Pancreas (tissue), 10 donors: ENCODE data around the gene PSME1. TPM values are rescaled to one million over a fixed set of nuclear protein-coding genes. Genes with fewer than 3 reads are reported as not detected.

Experiments used
- ATAC-seq, 4 donors: fragments of 200-7000 bp; cut with Tn5 transposase; one replicate each; pipeline versions ENCODE4 v1.8.0 to v1.9.1; 2020; ENCODE audit warnings: mild to moderate bottlenecking in 4 of 4, moderate library complexity in 4 of 4
- DNase-seq, 6 donors: peaks; one replicate each; pipeline ENCODE4 v3.0.0-alpha.2; 2020
- FAIRE-seq: peaks from 2 replicates; lab custom pipeline; 2012; peaks lifted over from hg19 to GRCh38; lab: Jason Lieb, UNC
- H3K27ac ChIP-seq, 4 donors: fragments of 200-600 bp; sonication (generic); 1 replicate in 3 of 4; 2 replicates in 1 of 4; pipeline versions ENCODE4 v1.5.0 to v1.8.0; 2020
- H3K27me3 ChIP-seq, 4 donors: fragments of 200-600 bp; one replicate each; pipeline ENCODE4 v1.8.0; 2021
- H3K36me3 ChIP-seq, 3 donors: fragments of 200-600 bp; sonication (generic) in 1 of 3; one replicate each; pipeline versions ENCODE4 v1.5.0 to v1.8.0; 2020 to 2021
- H3K4me1 ChIP-seq, 3 donors: fragments of 200-600 bp; one replicate each; pipeline ENCODE4 v1.8.0; 2021
- H3K4me3 ChIP-seq, 4 donors: fragments of 200-600 bp; sonication (generic) in 2 of 4; one replicate each; pipeline versions ENCODE4 v1.5.0 to v1.8.0; 2020 to 2021
- H3K9me3 ChIP-seq, 4 donors: fragments of 200-600 bp; one replicate each; pipeline ENCODE4 v1.8.0; 2021
- WGBS, 2 donors: extraction: QIAGEN DNeasy Blood & Tissue Kit; methylation state at CpG; one replicate each; pipeline ENCODE4 v1.1.7; 2013; 5-methylcytosine and 5-hydroxymethylcytosine counted together
- intact Hi-C, 3 donors: fragments of 100-400 bp; cut with DNase I; formaldehyde crosslinking; loops; one replicate each; pipeline versions ENCODE4 v1.11.1 to v1.14.2; 2022
- polyA plus RNA-seq, 2 donors: library from polyadenylated mRNA; stranded (reverse); fragments of 200-250 nt; gene quantifications; one replicate each; pipeline ENCODE4 v1.2.3, GENCODE V29; 2013
- total RNA-seq, 6 donors: library from RNA; stranded (reverse); fragmentation: NEBNext Ultra II Directional in 4 of 6; extraction: Animal tissue kit (Norgen Biotek cat#: 25700) in 4 of 6; gene quantifications; one replicate each; pipeline versions ENCODE4 v1.2.1 to v1.2.4, GENCODE V29; 2021 to 2023
- TF ChIP-seq, protein P1 (sequence below), 4 donors: fragments of 200-600 bp; sonication (generic) in 3 of 4; IDR thresholded peaks; one replicate each; pipeline versions ENCODE4 v1.5.0 to v1.8.0; 2021; ENCODE audit warnings: antibody characterized with exemption in 4 of 4
- donor health status: healthy with polysubstance abuse.
- donor health status: DM: no; HTN: no; CAD: no; lungs with moderate emphysema.
- donor health status: DM: no; HTN: no; CAD: no.
- donor health status: control.
- donor health status: control.
- donor health status: Bipolar disorder and iron deficiency.
- donor health status: DM: yes; HTN: yes; CAD: no.
- donor health status: DM: no; HTN: no; CAD: no.
- donor health status: DM: no; HTN: no; CAD: no.
- donor health status: DM: yes; HTN: yes; CAD: no.

Gene PSME1
- total and polyA plus RNA-seq, 8 donors = 46.4 to 132 (median 84.6) TPM

DNA sequence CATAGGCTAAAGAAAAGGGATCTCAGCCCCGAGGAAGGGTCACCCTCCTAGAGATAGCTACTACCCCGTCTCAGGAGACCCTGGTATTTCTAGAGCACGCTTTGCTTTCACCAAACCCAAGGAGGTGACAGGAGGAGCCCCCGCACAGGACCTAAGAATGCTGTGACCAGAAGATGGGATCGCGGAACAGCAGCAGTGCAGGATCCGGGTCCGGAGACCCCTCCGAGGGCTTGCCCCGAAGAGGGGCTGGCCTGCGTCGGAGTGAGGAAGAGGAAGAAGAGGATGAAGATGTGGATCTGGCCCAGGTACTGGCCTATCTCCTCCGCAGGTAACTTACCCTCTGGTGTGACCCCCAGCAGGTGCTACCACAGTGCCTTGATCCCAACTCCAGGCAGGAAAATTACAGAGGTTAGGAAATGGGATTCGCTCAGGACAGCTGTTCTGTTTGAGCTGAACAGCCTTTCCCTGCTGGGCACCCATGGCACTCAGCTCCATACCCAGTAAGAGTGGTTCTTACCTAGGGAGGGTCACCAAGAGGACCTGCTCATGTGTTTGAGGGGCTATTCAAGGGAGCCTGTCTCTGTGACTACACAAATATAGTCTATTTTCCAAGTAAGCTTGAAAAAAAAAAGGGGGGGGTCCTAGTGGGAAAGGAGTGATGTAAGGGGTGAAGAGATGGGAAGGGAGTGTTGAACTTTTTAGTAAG is 20.4 kb upstream of the PSME1 start:
- intact Hi-C loops = no loop called here
- DNase-seq (peak in 1 of 6 donors; percentile 56), FAIRE-seq (no peak), ATAC-seq (no peak)
- H3K4me3 ChIP-seq = peak overlapping the region; percentile 44 to 74 (median 56)
- H3K27ac ChIP-seq = peak overlapping the region; percentile 92 to 100 (median 98)
- 0 to 1% methylated on average over 14 of the region's 14 CpGs for WGBS, 2 donors
- TF ChIP-seq, protein P1, sequence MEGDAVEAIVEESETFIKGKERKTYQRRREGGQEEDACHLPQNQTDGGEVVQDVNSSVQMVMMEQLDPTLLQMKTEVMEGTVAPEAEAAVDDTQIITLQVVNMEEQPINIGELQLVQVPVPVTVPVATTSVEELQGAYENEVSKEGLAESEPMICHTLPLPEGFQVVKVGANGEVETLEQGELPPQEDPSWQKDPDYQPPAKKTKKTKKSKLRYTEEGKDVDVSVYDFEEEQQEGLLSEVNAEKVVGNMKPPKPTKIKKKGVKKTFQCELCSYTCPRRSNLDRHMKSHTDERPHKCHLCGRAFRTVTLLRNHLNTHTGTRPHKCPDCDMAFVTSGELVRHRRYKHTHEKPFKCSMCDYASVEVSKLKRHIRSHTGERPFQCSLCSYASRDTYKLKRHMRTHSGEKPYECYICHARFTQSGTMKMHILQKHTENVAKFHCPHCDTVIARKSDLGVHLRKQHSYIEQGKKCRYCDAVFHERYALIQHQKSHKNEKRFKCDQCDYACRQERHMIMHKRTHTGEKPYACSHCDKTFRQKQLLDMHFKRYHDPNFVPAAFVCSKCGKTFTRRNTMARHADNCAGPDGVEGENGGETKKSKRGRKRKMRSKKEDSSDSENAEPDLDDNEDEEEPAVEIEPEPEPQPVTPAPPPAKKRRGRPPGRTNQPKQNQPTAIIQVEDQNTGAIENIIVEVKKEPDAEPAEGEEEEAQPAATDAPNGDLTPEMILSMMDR (IDR thresholded peaks at IDR 0.05) = no peak
- peaks cover 4 to 33% (median 28%) of the 10 kb centered on the region in 3 donors for H3K36me3 ChIP-seq
- no peaks in the 10 kb centered on the region for H3K27me3 ChIP-seq
- H3K9me3 ChIP-seq = no peaks in the 10 kb centered on the region
- H3K4me1 ChIP-seq = peaks cover 0 to 25% (median 6%) of the 10 kb centered on the region in 3 donors

DNA sequence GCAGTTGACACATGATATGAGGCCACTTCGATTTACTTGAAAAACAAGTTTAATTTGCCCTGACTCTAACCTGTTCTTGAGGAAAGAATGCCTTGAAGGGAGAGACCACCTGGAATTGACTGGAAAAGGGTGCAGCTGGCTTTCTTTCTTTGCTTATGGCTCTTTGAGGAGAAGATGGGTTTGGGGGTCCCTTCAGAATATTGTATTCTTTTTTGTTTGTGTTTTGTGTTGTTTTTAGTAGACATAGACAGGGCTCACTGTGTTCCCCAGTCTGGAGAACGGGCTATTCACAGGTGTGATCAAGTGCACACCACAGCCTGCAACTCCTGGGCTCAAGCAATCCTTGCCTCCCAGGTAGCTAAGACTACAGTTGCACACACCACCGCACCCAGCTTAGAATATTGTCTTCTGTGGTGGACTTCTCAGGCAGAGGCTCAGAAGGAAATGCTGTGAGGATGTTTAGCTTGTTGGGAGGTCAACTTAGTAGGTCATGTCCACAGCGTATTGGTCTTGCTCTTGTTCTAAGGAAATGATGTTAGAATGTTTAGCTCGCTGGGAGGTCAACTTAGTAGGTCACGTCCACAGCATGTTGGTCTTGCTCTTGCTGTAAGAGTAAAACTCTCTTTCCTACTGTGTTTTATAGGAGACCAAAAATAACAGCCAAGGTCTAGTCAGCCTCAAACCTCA is 19.7 kb upstream of the PSME1 start:
- H3K36me3 ChIP-seq = peaks cover 4 to 40% (median 34%) of the 10 kb centered on the region in 3 donors
- FAIRE-seq (no peak), ATAC-seq (no peak), DNase-seq (peak in 1 of 6 donors; percentile 21)
- intact Hi-C loops = no loop called here
- TF ChIP-seq, protein P1 (IDR thresholded peaks at IDR 0.05) = no peak
- H3K9me3 ChIP-seq = no peaks in the 10 kb centered on the region
- H3K4me1 ChIP-seq = peaks cover 0 to 19% (median 0%) of the 10 kb centered on the region in 3 donors
- peak overlapping the region in 2 of 4 donors; percentile 96 to 99 for H3K27ac ChIP-seq
- H3K4me3 ChIP-seq = peak overlapping the region in 3 of 4 donors; percentile 44 to 61 (median 52)
- 23 to 28% methylated on average over 6 of the region's 6 CpGs for WGBS, 2 donors
- H3K27me3 ChIP-seq = no peaks in the 10 kb centered on the region

DNA sequence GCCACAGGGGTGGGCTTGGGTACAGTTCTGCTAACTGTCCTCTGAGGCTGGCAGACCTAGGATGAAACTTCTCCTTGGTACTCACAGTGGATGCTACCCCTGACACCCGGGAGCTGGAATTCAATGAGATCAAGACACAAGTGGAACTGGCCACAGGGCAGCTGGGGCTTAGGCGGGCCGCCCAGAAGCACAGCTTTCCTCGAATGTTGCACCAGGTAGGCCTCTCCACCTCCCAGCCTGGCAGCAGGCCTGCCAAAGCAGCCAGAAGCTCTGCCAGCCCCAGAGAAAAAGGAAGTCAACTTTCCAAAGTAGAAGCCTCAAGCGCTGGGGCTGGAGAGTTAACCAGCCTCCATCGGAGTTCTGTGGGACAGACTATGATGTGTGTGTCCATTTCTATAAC is 18.8 kb upstream of the PSME1 start:
- ATAC-seq (no peak), FAIRE-seq (no peak), DNase-seq (peak in 5 of 6 donors; percentile 49 to 82 (median 64))
- WGBS, 2 donors = 41 to 42% methylated on average over 6 of the region's 6 CpGs
- Histone ChIP-seq H3K36me3 (peaks cover 4 to 48% (median 43%) of the 10 kb centered on the region in 3 donors), H3K27ac (no peak overlapping the region), H3K27me3 (no peaks in the 10 kb centered on the region), H3K4me1 (peaks cover 0 to 19% (median 0%) of the 10 kb centered on the region in 3 donors), H3K9me3 (no peaks in the 10 kb centered on the region), H3K4me3 (peak overlapping the region in 2 of 4 donors; percentile 52 to 61)
- TF ChIP-seq, protein P1 (IDR thresholded peaks at IDR 0.05) = no peak
- intact Hi-C loops = no loop called here

DNA sequence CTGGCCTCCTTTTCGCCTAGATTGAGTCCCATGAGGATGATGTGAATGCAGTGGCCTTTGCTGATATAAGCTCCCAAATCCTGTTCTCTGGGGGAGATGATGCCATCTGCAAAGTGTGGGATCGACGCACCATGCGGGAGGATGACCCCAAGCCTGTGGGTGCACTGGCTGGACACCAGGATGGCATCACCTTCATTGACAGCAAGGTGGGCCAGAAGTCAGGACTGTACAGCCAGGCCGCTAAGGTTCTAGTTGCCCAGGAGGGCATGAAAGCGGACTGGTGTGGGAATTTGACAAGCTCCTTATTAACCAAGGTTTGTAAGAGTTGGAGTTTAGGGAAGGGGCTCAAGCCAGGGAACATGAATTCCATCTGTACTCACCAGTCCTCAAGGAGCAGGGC is 16.3 kb upstream of the PSME1 start:
- no peak overlapping the region for H3K4me3 ChIP-seq
- H3K27me3 ChIP-seq = no peaks in the 10 kb centered on the region
- intact Hi-C loops = no loop called here
- H3K36me3 ChIP-seq = peaks cover 4 to 58% (median 57%) of the 10 kb centered on the region in 3 donors
- TF ChIP-seq, protein P1 (IDR thresholded peaks at IDR 0.05) = no peak
- ATAC-seq (no peak), DNase-seq (no peak), FAIRE-seq (no peak)
- no peaks in the 10 kb centered on the region for H3K9me3 ChIP-seq
- no peak overlapping the region for H3K27ac ChIP-seq
- H3K4me1 ChIP-seq = peaks cover 0 to 16% (median 0%) of the 10 kb centered on the region in 3 donors
- WGBS, 2 donors = 95 to 96% methylated on average over 6 of the region's 6 CpGs
